Esophagus muscularis mucosa (tissue), 3 donors: ENCODE data around the gene ALKBH5.

Source experiments
- CTCF ChIP-seq, 3 experiments: fragments of 200-600 bp in 2 of 3; fragments of 450-650 bp in 1 of 3; sonication (generic) in 2 of 3; IDR thresholded peaks; one replicate each; pipeline ENCODE4 v1.5.1; 2017 to 2019; ENCODE audit warnings: antibody characterized with exemption in 3 of 3, mild to moderate bottlenecking in 2 of 3, moderate library complexity in 1 of 3
- POLR2A ChIP-seq: fragments of 450-650 bp; IDR thresholded peaks from one replicate; pipeline ENCODE4 v1.6.1; 2017; ENCODE audit warnings: antibody characterized with exemption, moderate library complexity, mild to moderate bottlenecking, low read depth

GRCh38 chr17:18191236-18191667 is 7.6 kb downstream of the ALKBH5 start:
- TF ChIP-seq POLR2A (no peak), CTCF (IDR thresholded peaks at IDR 0.05) (no peak)
